Upper lobe of left lung (tissue), 6 donors: ENCODE data around the gene MARCHF3. TPM values are rescaled to one million over a fixed set of nuclear protein-coding genes. Genes with fewer than 3 reads are reported as not detected.

Source experiments
- ATAC-seq, 2 donors: fragments of 200-7000 bp; cut with Tn5 transposase; one replicate each; pipeline ENCODE4 v1.9.1; 2022; ENCODE audit warnings: mild to moderate bottlenecking in 2 of 2, moderate library complexity in 2 of 2; ENCODE audit not compliant: low FRiP score in 2 of 2
- DNase-seq, 2 donors: peaks; one replicate each; pipeline ENCODE4 v3.0.0-alpha.2; 2019 to 2020
- H3K27ac ChIP-seq, 4 donors: fragments of 200-600 bp; sonication (generic); one replicate each; pipeline ENCODE4 v1.5.1; 2016 to 2019
- H3K27me3 ChIP-seq, 4 donors: fragments of 200-600 bp; sonication (generic); one replicate each; pipeline ENCODE4 v1.5.1; 2017 to 2019
- H3K36me3 ChIP-seq, 4 donors: fragments of 200-600 bp; sonication (generic); one replicate each; pipeline ENCODE4 v1.5.1; 2016 to 2019
- H3K4me1 ChIP-seq, 4 donors: fragments of 200-600 bp; sonication (generic); one replicate each; pipeline ENCODE4 v1.5.1; 2018 to 2019
- H3K4me3 ChIP-seq, 4 donors: fragments of 200-600 bp; sonication (generic); one replicate each; pipeline ENCODE4 v1.5.1; 2017 to 2019; ENCODE audit warnings: mild to moderate bottlenecking in 2 of 4, moderate library complexity in 1 of 4
- H3K9me3 ChIP-seq, 4 donors: fragments of 200-600 bp; sonication (generic); one replicate each; pipeline ENCODE4 v1.5.1; 2018 to 2019
- EP300 ChIP-seq, 4 donors: sonication (generic); formaldehyde crosslinking; IDR thresholded peaks; one replicate each; pipeline ENCODE4 v1.5.1; 2017; ENCODE audit warnings: antibody characterized with exemption in 4 of 4, control low read depth in 2 of 4
- POLR2A ChIP-seq, 4 donors: fragments of 450-650 bp; IDR thresholded peaks; one replicate each; pipeline ENCODE4 v1.5.1; 2016 to 2017; ENCODE audit warnings: antibody characterized with exemption in 4 of 4, mild to moderate bottlenecking in 2 of 4
- POLR2AphosphoS5 ChIP-seq, 2 donors: sonication (generic); formaldehyde crosslinking; IDR thresholded peaks; one replicate each; pipeline ENCODE4 v1.5.1; 2017; ENCODE audit warnings: antibody characterized with exemption in 2 of 2
- WGBS, 2 donors: methylation state at CpG; one replicate each; pipeline ENCODE4 v1.1.5; 2017 to 2018; 5-methylcytosine and 5-hydroxymethylcytosine counted together
- total RNA-seq, 6 donors: library from RNA; depleted of rRNA in 4 of 6; stranded (reverse); fragments of >200 nt in 4 of 6; gene quantifications; one replicate each; pipeline versions ENCODE4 v1.1.0 to v1.2.1, GENCODE V29; 2016 to 2021
- TF ChIP-seq, protein P1 (sequence below), 6 experiments: fragments of 450-650 bp in 4 of 6; fragments of 200-600 bp in 2 of 6; sonication (generic) in 2 of 6; IDR thresholded peaks; one replicate each; pipeline ENCODE4 v1.5.1; 2016 to 2019; ENCODE audit warnings: antibody characterized with exemption in 6 of 6
- donor health status: DM: no; HTN: no; CAD: no; lungs with moderate emphysema.
- donor health status: DM: no; HTN: yes; CAD: no; lungs with severe emphysema.

The MARCHF3 gene
- total RNA-seq, 6 donors from 2014 or later: 2.1 to 16.2 (median 6.7) TPM

DNA sequence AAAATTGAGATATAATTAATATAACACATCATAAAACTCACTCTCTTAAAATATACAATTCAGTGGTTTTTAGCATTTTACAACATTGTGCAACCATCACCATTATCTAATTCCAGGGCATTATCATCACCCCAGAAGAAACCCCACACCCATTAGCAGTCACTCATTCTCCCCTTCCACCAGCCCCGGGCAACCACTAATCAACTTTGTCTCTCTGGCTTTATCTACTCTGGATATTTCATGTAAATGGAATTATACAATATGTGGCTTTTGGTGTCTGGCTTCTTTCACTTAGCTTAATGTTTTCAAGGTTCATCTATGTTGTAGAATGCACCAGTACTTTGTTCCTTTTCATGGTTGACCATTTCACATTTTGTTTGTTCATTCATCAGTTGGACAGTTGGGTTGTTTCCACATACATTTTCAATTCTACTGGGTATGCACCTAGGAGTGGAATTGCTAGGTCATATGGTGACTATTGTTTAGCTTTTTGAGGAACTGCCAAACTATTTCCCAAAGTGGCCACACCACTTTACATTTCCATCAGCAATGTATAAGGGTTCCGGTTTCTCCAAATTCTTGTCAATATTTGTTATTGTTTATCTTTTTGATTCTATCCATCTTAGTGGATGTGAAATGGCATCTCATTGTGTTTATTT is 62.4 kb downstream of the MARCHF3 start:
- Histone ChIP-seq H3K4me1 (peaks cover 13 to 30% (median 21%) of the 10 kb centered on the region in 4 donors), H3K27ac (no peak overlapping the region), H3K4me3 (no peak overlapping the region), H3K9me3 (no peaks in the 10 kb centered on the region), H3K36me3 (no peaks in the 10 kb centered on the region), H3K27me3 (no peaks in the 10 kb centered on the region)
- DNase-seq (no peak), ATAC-seq (no peak)
- 82 to 88% methylated on average over 2 of the region's 2 CpGs for WGBS, 2 donors
- TF ChIP-seq, protein P1, sequence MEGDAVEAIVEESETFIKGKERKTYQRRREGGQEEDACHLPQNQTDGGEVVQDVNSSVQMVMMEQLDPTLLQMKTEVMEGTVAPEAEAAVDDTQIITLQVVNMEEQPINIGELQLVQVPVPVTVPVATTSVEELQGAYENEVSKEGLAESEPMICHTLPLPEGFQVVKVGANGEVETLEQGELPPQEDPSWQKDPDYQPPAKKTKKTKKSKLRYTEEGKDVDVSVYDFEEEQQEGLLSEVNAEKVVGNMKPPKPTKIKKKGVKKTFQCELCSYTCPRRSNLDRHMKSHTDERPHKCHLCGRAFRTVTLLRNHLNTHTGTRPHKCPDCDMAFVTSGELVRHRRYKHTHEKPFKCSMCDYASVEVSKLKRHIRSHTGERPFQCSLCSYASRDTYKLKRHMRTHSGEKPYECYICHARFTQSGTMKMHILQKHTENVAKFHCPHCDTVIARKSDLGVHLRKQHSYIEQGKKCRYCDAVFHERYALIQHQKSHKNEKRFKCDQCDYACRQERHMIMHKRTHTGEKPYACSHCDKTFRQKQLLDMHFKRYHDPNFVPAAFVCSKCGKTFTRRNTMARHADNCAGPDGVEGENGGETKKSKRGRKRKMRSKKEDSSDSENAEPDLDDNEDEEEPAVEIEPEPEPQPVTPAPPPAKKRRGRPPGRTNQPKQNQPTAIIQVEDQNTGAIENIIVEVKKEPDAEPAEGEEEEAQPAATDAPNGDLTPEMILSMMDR (IDR thresholded peaks at IDR 0.05): no peak
- TF ChIP-seq EP300 (IDR thresholded peaks at IDR 0.05) (no peak), POLR2AphosphoS5 (IDR thresholded peaks at IDR 0.05) (no peak), POLR2A (IDR thresholded peaks at IDR 0.05) (no peak)

DNA sequence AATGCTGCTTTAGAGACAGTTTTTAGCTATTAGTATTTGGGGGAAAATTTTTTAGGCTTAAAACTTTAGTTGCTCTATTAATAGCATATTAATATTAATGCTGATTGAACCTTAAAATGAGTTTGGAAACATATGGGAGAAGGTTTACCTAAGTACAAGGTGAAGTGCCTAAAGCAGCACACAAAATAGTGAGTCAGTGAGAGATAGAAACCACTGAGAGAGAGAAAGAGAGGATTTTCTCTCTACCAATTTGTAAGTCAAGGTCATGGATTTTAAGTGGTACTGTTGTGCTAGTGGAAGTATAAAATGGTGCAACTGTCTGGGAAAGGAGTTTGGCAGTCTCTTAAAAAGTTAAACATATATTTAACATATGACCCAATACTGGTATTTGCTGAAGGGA is 64.9 kb downstream of the MARCHF3 start:
- no peak overlapping the region for H3K27ac ChIP-seq
- H3K27me3 ChIP-seq: no peaks in the 10 kb centered on the region
- no peak for DNase-seq
- H3K4me3 ChIP-seq: no peak overlapping the region
- H3K9me3 ChIP-seq: no peaks in the 10 kb centered on the region
- ATAC-seq: no peak
- H3K4me1 ChIP-seq: peaks cover 0 to 6% (median 2%) of the 10 kb centered on the region in 4 donors
- H3K36me3 ChIP-seq: no peaks in the 10 kb centered on the region
- TF ChIP-seq POLR2A (IDR thresholded peaks at IDR 0.05) (no peak), EP300 (IDR thresholded peaks at IDR 0.05) (no peak), POLR2AphosphoS5 (IDR thresholded peaks at IDR 0.05) (no peak)
- TF ChIP-seq, protein P1 (IDR thresholded peaks at IDR 0.05): no peak

DNA sequence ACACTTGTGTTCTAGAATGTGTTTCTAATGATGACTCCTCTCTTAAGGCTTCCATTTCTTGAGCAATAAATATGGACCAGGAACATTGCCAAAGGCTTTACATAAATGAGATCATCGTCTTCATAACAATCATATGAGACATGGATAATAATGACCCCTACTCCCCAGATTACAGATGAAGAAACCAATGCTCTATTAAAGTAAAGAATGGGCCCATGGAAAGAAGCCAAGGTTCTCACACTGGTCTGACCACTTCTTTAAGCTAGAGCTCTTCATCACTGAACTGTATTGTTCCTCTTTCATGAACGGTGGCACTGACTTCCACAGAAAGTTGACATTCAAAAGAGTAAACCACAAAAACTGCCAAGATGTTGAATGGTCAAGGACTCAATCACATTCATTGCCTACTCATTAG is 65.3 kb downstream of the MARCHF3 start:
- no peak overlapping the region for H3K4me3 ChIP-seq
- ATAC-seq (no peak), DNase-seq (no peak)
- H3K9me3 ChIP-seq: no peaks in the 10 kb centered on the region
- H3K36me3 ChIP-seq: no peaks in the 10 kb centered on the region
- peaks cover 0 to 2% (median 0%) of the 10 kb centered on the region in 4 donors for H3K4me1 ChIP-seq
- no peaks in the 10 kb centered on the region for H3K27me3 ChIP-seq
- WGBS, 2 donors: 28 to 38% methylated on average over 2 of the region's 2 CpGs
- H3K27ac ChIP-seq: no peak overlapping the region
- TF ChIP-seq POLR2A (IDR thresholded peaks at IDR 0.05) (no peak), EP300 (IDR thresholded peaks at IDR 0.05) (no peak), POLR2AphosphoS5 (IDR thresholded peaks at IDR 0.05) (no peak)
- TF ChIP-seq, protein P1 (IDR thresholded peaks at IDR 0.05): no peak

DNA sequence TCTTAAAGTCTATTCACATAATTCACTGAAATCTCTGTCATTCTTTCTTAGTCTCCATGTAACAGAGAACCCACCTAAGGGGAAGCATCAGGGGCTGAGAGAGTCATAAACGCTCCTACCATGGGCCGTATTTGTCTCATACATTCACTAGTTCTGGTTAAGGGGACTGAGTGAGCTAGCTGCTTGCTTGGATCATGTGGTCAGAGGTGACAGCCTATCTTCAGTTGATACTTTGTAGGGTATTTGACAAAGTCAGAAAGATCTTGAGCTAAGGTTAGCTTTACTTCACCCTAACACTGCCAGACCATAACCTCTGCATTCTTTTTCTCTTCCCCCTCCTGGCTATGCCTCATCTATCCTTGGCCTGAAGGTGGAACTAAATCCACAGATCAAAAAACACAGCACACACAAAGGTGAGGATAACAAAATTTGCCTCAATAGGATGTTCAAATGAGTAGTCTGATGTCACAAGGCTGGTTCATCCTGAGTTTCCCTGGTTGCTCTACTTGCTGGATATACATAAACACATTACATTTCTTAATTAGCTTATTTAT is 66.5 kb downstream of the MARCHF3 start:
- DNase-seq: no peak
- ATAC-seq: no peak
- Histone ChIP-seq H3K27me3 (no peaks in the 10 kb centered on the region), H3K36me3 (no peaks in the 10 kb centered on the region), H3K9me3 (no peaks in the 10 kb centered on the region), H3K27ac (no peak overlapping the region), H3K4me3 (no peak overlapping the region), H3K4me1 (no peaks in the 10 kb centered on the region)
- TF ChIP-seq, protein P1 (IDR thresholded peaks at IDR 0.05): no peak
- TF ChIP-seq POLR2AphosphoS5 (IDR thresholded peaks at IDR 0.05) (no peak), EP300 (IDR thresholded peaks at IDR 0.05) (no peak), POLR2A (IDR thresholded peaks at IDR 0.05) (no peak)
- WGBS, 2 donors: 97 to 100% methylated on average over 2 of the region's 2 CpGs

DNA sequence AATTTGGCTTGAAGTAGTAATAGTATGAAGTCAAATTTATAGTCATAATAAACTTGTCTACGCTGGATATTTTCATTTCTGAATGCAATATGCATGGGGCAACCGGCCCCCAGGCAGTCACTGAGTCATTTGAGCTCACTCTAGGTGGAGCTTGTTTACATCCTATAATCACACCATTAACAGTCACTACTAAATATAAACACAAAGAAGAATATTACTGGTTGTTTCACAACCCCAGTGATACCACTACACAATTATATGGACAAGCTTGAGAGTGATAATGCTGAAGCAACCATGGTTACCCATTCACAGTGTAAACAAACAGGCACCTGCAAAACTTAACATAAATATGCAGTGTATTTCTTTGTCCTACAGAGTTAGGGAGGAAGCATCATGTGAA is 68.7 kb downstream of the MARCHF3 start:
- Histone ChIP-seq H3K4me1 (no peaks in the 10 kb centered on the region), H3K9me3 (no peaks in the 10 kb centered on the region), H3K27ac (no peak overlapping the region), H3K36me3 (no peaks in the 10 kb centered on the region), H3K4me3 (no peak overlapping the region), H3K27me3 (no peaks in the 10 kb centered on the region)
- TF ChIP-seq EP300 (IDR thresholded peaks at IDR 0.05): no peak
- TF ChIP-seq, protein P1 (IDR thresholded peaks at IDR 0.05): no peak
- TF ChIP-seq POLR2A (IDR thresholded peaks at IDR 0.05): no peak
- no peak for TF ChIP-seq POLR2AphosphoS5 (IDR thresholded peaks at IDR 0.05)
- DNase-seq (no peak), ATAC-seq (no peak)
- WGBS, 2 donors: 61 to 78% methylated on average over 2 of the region's 2 CpGs
